Activated naive CD4-positive, alpha-beta T cell treated with Interleukin-2 at 50 U/mL for 16 hours (primary cell): ENCODE results near the gene SNAPC1.
"Not testable (repeated sequence)": the region's sequence is repeated elsewhere in the genome, so short reads cannot be mapped to it uniquely, and the experiment has no call there.

Experiments used
- DNase-seq: peaks from one replicate; pipeline ENCODE4 v3.0.0-alpha.2; 2020

The SNAPC1 gene

DNA sequence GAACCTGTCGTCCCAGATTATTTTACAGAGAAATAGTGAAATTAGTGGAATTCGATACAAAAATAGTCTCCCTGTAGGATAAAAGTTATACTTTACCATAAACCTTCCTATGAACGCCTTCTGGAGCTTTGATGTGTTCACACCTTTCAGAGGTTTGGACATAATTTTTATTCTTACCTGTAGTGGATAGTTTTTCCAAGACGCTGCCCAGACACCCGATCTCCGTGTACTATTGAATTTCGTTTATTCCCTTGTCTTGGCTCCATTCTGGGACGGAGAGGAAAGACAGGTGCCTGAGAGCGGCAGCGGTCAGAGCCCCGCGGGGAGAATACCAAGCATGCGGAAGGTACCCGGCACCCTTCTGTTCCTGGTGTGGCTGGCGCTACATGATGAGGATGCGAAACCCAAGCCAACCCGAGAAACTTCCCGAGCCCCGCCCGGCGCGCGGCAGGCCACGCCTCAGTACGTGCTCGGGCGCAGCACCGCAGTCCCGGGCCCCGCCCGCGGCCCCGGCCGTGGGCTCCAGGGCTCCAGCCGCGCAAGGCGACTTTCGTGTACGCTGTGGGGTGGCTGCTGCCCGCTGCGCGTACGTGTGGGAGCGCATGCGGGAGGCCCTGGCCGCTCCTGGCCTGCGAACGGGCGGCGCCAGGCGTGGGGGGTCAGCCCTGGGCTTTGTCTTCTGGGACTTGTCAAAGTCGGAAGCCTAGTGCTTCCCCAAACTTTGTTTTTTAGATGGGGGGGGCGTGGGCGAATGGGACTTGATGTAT is 11.3 kb upstream of the SNAPC1 start:
- DNase-seq = peak; percentile 78

DNA sequence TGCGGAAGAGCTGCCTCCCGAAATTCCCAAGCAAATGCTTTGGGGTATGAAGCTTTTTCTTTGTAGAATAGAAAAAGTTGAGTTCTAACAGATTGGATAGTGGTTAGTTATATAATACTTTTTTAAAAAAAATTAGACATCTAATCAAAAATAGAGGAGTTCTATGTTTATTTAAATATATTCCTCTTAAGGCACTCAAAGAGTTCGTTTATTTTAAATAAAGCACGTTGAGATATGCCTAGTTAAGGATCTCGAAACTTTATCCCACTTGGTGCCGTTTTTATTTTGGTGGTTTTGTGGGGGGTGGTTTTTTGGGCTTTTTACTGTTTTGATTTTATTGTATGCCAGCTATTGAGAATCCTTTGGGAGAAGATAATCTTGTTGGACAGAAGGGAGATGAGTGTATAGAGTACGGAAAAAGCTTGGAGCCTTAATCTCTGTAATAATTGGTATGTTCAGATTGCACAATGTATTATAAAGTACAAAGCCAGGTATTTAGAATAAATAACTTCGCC is 10.7 kb upstream of the SNAPC1 start:
- DNase-seq = no peak

DNA sequence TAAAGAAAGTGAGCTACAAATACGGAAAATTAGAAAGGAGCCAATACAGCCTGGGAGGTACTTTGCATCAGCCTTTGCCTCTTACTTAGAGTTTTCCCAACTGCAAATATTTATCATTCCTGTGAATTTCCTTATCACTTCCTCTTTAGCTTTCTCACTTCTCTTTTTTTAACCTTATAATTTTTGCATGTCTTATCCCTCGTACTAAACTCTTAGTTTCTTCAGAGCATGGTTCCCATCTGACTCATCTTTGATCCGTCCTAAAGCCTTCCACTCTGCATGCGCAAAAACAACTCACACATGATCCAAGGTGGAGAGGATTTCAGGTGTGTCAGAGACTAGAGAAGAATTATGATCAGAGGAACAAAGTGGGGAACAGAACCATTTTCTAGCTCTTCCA is 9.6 kb upstream of the SNAPC1 start:
- DNase-seq = no peak

DNA sequence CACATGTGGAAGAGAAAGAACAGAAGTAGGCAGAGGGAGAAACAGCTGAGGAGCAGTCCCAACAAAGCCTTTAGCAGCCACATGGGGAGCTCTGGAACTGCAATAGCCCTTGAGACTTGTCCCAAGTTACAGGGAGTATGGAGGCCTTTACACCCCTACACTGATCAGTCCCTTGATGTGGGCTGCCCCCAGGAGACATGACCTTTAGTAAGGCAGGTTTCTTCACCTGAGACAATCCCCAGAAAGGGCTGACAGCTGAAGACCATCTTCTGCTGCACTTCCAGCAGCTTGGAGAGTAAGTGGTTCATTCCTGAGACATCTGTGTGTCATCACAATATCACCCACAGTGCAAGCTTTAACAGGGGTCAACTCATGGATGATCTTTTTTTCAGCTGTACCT is 8.6 kb upstream of the SNAPC1 start:
- no peak for DNase-seq

DNA sequence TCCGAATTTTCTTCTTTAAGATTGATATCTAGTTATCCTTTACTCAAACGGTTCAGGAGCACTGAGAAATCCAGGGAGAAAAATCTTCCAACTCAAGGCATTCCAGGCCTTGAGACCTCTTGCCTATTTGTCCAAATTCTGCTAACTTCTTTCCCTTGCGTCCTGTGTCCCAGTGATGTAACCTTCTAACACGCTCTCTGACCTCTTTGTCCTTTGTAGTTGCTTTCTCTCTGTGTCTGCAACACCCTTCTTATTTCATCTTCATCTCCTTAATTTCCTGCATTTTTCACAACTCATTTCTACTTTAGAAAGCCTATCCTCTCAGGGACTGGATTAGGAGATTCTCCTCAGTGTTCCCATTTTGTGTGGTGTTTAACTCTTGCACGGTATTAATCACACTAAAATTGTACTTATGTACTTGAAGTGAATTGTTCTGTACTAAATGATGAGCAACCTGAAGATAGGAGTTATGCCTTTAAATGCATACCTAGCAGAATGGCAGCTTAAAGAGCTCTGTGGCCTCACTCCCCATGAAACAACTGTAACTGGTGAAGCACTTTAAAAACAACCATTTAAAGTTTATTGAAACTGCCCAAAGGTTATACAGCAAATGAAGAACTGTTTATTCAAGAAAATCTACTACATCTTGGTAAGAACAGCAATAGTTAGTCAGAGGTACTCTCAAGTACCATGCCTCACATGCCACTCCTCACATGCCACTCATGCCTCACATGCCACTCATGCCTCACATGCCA is 7.4 kb upstream of the SNAPC1 start:
- no peak for DNase-seq

DNA sequence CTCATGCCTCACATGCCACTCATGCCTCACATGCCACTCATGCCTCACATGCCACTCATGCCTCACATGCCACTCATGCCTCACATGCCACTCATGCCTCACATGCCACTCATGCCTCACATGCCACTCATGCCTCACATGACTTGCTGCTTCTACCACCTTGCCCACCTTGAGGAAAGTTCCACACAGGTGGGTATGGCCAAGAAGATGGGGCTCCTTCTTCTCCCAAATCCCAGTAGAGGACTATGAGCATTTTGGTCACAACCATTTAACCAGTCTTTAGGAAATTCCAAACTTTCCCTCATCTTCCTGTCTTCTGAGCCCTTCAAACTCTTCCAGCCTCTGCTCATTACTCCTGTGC is 6.9 kb upstream of the SNAPC1 start:
- DNase-seq = not testable (repeated sequence)

DNA sequence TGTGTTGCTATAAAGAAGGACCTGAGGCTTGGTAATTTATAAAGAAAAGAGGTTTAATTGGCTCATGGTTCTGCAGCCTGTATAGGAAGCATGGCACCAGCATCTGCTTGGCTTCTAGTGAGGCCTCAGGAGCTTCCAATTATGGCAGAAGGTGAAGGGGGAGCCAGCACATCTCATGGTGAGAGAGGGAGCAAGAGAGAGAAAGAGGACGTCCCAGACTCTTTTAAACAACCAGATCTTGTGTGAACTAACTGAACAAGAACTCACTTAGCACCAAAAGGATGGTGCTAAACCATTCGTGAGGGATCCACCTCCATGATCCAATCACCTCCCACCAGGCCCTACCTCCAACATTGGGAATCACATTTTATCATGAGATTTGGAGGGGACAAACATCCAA is 6.1 kb upstream of the SNAPC1 start:
- no peak for DNase-seq

DNA sequence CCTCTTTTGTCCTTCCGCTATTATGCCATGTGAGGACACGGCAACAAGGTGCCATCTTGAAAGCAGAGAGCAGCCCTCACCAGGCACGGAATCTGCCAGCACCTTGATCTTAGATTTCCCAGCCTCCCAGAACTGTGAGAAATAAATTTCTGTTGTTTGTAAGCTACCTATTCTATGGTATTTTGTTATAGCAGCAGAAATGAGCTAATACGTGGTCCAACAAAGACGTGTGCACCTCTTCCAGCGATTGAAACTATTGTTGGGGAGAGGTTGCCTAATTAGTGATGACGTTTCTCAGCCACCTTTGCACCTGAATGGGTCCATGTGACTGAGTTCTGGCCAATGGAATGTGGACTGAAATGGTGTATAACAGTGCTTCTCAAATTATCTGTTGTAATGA is 2.3 kb upstream of the SNAPC1 start:
- no peak for DNase-seq

DNA sequence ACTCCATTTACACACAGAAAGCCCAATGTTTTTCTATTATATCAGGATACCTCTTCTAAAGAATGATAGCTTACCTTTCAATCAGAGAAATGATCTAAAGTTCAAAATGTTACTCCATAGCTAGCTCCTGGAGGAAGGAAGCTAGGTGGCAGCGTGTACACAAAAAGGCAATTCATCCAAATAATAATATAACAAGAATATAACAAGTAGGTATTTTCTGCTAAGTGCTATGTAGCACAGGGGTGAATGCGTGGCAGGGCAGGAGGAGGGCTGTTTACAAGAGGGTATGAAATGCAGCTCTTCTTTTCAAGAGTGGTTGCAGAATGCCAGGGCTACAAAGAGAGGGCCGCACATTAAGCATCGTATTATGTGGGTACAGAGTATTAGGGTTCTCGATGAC is 663 bp upstream of the SNAPC1 start:
- DNase-seq = no peak

DNA sequence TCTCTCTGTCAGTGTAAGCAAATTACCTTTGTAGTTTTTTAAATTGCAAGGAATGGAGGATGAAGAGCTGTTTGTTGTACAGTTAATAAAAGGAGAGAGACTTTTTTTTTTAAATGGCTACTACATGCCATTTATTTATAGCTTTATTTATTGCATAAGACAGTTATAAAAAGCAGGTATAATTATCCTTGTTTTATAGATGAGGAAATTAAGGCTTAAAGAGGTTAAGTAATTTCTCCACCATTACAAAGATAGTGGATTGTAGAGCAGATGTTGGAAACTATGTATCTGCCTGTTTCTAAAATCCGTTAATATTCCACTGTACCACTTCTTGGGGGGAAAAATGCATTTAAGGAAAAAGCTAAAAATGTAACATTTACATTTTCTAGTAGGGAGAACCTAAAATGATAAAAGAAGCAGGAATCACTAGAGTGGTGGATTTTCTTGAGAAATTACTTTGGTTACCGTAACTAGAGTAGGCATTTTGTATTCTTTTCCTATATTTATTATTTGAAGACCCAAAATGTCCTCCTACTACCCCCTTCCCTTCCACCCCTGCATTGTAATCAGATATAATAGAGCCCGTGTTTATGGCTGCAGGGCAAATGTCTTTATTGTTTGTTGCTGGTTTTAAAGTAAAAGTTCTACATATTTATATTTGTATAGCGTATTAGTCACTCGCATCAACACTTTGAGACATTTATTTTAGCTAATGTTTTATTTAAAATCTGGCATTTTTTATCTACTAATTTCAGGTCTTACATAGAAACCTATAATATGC is 2.3 kb downstream of the SNAPC1 start:
- DNase-seq = no peak

DNA sequence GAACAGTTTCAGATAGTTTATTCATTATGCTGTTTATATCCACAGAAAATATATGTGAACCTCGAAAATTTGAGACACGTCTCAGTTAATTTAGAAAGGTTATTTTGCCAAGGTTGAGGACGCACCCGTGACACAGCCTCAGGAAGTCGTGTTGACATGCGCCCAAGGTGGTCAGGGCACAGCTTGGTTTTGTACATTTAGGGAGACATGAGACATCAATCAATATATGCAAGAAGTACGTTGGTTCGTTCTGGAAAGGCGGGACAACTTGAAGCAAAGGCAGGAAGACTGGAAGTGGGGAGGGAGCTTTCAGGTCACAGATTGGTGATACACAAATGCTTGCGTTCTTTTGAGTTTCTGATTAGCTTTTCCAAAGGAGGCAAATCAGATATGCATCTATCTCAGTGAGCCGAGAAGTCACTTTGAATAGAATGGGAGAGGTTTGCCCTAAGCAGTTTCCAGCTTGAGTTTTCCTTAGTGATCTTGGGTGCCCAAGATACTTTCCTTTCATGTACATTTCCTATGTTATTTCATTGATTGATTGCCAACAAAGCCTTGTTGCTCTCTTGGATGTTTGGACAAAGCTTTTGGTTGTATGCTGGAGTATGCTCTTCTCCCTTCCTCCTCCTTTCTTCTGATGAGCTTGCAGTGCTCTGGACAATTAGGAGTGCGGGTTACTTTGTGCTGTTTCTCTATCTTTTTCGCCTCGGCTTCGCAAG is 3.2 kb downstream of the SNAPC1 start:
- DNase-seq = no peak

DNA sequence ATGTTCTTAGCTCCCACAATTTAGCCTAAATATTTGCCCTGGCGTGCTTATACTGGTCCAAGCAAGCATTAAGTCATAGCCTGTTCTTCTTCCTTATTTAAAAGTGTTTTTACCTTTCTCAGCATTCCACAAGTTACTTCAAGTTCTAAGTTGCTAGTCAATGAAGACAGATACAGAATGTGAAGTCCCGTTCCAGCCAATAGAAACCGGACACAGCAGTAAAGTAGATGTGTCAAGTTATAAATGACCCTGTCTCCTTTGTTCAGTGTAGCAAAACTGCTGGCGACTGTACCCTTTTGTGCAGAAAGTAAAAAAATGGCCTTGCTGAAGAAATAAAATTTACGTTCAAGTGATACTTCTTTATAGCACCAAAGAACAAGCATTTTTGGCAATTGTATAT is 3.9 kb downstream of the SNAPC1 start:
- no peak for DNase-seq

DNA sequence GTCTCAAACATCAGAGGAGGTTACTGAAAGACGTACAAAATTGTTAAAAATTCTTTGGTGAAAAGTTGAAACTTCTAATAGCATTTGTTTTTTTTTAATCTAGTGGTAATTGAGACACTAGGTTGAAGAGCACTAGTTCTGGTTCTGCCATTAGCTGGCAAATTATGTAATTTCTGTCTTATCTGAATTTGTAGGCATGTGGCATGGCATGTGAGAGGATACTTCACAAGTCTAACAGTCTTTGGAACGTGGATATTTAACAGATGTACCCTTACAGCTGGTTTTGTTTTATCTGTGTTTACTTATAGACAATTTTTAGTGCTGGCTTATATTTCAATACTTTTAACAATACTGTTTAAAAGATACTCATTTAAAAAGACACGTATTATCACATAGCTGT is 6.0 kb downstream of the SNAPC1 start:
- DNase-seq = no peak

DNA sequence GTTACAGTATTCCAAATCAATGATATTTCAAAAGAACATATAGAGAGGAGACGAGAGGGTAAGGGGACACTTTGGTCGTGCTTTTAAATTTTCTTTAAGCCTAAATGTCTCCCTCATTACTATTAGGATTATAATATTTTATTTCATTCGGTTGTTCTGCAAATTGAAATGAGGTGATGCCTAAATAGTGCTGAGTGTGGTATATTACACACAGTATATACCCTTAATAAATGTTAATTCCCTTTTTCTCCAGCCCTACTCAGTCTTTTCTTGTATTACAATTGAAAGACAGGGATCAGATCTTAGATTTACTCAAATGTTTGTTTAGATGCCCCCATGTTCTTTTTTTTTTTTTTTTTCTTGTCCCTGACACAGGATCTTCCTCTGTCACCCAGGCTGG is 7.7 kb downstream of the SNAPC1 start:
- DNase-seq = no peak

DNA sequence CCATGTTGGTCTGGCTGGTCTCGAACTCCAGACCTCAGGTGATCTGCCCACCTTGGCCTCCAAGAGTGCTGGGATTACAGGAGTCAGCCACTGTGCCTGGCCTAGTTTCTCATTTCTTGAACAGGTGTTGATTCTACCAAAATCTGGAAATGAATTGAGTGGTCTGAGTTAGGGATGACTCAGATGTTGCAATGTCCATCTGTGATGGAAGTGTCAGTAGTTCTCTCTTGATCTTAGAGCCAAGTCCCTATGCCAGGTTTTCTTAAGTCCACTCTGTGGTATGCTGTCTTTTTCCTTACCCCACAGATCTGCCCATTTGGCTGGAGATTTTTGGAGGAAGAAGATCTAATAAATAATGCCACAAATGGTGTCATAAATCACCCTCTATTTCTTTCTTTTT is 12.6 kb downstream of the SNAPC1 start:
- no peak for DNase-seq

DNA sequence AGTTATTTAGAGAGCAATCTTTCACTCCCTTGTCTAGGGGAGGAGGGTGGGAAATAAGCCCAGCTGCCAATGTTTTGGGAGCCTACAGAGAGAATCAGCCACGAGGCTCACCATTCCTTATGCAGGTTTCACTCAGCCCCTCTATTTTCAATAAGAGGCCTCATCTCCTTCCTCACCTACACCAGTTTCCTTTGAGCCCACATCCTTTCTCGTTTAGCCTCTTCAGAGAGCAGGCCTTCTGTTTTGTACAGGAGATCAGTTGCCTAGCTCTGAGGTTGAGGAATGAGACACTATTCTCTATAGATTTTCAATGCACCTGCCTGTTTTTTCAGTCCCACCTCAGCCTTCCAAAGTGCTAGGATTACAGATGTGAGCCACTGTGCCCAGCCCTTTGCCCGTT is 17.9 kb downstream of the SNAPC1 start:
- no peak for DNase-seq

DNA sequence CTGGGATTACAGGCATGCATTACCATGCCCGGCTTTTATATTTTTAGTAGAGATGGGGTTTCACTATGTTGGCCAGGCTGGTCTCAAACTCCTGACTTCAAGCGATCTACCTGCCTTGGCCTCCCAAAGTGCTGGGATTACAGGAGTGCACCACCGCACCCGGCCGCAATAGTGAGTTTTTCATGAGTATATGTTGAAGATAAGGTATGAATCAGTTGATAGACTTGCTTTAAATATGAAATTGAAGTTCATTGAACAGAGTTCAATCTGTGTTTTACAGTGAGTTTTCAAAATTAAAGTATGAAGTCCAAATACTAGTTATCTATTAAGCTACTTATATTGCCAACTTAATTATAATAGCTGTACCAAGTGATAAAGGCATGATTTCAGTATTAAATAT is 35.1 kb downstream of the SNAPC1 start:
- no peak for DNase-seq

DNA sequence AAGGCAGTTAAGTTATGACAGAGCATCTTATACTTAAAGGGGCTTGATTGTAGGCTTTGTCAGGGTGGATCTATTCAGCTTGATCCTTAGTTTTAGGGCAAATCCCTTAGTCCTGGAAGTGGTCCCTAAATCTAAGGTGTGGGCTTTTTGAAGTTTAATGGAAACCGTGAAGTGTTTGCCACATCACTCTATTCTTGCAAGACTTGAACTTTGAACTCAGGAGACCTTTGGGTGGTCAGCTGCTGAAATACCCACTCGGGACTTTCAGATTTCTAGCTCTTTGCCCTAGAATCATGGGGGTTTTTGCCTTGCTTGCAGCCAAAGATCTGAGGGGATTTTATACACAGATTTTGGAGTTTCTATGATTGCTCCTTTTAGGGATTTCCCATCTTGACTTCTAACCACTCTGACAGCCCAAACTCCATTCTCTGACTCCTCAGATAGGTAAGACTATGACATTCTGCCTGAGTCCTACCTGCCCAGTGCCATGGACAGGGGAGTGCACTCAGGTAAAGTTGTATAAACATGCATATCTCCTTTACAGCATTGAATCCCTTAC is 39.9 kb downstream of the SNAPC1 start:
- no peak for DNase-seq

DNA sequence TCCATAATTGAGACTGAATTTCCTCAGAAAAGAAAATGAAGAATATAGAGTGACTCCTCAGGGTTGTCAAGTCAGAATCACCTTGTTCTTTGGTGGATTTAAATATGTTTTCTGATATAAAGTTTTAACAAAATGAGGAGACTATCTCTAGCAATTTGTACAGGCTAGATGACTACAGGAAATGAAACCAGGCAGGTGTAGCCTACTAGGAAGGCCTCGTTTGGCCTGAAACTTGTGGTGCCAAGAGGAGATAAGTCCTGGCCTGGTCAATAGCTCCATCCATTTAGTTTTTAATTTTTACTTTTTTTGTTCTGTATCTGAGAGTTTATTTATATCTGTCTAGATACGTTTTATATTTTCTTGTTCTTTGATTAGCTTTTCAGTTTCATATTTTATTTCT is 41.5 kb downstream of the SNAPC1 start:
- DNase-seq = no peak

DNA sequence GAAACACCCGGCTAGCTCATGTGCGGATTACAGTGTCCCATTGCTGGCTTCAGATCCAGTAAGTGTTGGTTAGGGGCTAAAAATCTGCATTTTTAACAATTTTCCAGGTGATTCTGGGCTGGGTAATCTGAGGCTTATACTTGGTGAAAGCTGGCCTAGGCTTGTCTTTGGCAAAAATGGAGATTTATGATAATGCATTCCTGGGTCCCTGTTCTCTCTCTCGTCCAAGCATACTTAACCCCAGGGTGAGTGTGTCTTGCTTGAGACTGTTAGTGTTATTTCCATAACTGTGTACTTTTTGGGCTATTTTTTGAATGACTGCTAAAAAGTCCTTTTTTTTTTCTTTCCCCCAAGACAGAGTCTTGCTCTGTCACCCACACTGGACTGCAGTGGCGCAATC is 43.2 kb downstream of the SNAPC1 start:
- DNase-seq = no peak

DNA sequence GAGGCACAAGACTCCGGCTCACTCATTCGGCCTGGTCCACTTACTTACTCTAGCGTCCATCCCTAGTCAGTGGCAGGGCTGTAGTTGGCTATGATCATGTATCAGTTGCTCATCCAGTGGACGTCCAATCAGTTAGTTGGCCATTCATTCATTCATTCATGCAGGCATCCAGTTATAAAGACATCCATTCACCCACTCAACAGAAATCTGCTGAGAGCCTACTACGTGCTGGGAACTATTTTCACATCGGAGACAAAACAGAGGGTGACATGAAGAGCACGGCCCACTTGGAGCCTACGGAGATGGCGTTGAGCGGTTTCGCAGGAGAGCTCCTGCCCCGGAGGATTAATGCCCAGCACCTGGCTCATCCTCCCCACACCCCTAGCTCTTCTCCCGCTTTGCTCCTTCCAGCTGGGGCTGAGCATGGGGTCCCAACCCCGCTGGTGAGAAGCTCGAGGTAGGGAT is 49.7 kb downstream of the SNAPC1 start:
- no peak for DNase-seq

DNA sequence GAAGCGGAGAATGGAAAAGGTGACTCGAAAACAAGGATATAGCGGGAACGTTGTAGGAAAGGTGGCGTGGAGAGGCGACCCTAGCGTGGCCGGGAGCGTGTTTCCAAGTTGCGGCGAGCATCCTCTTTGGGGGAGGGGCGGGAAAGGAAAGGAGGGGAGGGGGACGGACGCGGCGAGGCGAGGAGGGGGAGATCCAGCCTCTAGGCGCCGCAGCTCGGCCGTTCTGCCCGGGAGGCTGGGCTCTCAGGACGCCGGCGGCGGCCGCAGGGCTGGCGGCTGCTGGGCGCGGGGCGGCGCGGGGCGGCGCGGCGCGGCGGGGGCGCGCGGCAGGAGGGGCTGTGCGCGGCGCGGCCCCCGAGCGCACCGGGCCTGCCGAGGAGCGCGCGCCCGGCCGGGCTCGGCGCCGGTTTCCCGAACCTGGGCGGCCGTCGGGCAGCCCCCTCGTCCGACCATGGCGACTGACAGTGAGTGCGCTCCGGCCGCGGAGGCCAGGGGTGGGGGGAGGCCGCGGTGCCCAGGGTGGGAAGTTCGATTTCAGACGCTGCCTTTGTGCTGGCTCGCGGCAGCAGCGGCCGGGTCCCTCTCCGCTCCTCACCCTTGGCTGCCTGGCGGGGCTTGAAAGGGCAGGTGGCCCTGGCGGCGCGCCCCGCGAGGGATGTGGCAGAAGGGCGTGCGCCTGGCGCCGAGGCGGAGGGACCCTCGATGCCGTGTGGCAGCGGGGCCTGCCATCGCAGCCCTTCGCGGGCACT is 50.3 kb downstream of the SNAPC1 start, which contains the start of gene SYT16:
Gene SYT16 (plus strand): TSS at position 357 of the 749 bp plus-strand sequence.
- no peak for DNase-seq
